ENCODE data around the gene PRRT2.
"Not testable (repeated sequence)": the region's sequence is repeated elsewhere in the genome, so short reads cannot be mapped to it uniquely, and the experiment has no call there.

Gene PRRT2

DNA sequence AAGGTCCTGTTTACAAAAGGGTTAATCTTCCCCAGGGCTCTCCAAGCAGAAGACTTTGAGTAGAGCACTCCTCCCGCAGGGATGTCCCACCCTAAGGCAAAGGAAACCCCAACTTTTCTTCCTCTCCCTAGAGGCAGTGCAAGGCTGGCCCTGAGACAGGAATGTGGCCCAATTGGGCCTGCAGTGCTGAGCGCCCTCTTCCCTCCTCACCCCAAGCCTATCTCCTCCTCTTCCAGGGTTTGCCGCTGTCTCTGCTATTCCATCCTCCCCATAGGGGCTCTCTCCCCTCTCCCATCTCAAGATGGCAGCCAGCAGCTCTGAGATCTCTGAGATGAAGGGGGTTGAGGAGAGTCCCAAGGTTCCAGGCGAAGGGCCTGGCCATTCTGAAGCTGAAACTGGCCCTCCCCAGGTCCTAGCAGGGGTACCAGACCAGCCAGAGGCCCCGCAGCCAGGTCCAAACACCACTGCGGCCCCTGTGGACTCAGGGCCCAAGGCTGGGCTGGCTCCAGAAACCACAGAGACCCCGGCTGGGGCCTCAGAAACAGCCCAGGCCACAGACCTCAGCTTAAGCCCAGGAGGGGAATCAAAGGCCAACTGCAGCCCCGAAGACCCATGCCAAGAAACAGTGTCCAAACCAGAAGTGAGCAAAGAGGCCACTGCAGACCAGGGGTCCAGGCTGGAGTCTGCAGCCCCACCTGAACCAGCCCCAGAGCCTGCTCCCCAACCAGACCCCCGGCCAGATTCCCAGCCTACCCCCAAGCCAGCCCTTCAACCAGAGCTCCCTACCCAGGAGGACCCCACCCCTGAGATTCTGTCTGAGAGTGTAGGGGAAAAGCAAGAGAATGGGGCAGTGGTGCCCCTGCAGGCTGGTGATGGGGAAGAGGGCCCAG, 1.0 kb downstream of the PRRT2 start:
- no peak for DNase-seq

DNA sequence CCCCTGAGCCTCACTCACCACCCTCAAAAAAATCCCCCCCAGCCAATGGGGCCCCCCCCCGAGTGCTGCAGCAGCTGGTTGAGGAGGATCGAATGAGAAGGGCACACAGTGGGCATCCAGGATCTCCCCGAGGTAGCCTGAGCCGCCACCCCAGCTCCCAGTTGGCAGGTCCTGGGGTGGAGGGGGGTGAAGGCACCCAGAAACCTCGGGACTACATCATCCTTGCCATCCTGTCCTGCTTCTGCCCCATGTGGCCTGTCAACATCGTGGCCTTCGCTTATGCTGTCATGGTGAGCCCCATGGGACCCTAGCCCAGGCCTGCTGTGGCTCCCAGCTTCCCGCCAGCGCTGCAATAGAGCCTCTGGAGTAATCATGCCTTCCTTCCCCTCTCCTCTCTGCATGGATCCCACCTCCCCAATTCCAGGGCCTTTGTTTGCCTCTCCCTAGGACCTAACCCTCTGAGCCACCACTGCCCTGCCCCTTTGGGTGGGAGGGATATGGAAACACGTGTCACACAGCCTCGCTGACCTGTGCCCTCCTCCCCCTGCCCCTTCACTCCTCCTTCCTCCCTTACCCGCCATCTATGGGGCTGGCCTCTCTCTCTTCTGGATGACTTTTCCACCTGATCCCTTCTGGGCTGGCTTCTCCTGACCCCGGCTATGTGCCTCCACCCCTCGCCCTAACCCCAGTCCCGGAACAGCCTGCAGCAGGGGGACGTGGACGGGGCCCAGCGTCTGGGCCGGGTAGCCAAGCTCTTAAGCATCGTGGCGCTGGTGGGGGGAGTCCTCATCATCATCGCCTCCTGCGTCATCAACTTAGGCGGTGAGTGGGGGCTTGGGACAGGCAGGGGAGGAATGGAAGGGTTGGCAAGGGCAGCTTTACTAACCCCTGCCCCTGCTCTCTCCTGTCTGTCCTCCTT, 1.9 kb downstream of the PRRT2 start:
- DNase-seq: no peak

DNA sequence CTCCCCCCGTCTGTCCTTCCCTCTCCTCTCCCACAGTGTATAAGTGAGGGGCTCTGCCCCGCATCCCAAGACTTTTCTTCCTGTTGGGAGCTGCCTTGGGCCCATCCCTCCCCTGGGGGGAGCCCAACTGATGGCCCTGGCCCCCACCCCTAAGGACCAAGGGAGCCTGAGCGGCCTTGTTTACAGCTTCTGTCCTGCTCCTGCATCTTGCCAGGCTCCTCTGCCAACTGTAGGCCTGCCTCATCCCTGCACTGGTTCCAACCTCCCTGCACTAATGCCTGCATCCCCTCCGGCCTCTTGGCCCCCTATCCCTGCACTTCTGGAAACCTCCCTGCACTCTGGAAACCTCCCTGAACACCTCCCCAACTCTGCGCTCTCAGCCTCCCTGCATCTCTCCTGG, 2.6 kb downstream of the PRRT2 start:
- no peak for DNase-seq

DNA sequence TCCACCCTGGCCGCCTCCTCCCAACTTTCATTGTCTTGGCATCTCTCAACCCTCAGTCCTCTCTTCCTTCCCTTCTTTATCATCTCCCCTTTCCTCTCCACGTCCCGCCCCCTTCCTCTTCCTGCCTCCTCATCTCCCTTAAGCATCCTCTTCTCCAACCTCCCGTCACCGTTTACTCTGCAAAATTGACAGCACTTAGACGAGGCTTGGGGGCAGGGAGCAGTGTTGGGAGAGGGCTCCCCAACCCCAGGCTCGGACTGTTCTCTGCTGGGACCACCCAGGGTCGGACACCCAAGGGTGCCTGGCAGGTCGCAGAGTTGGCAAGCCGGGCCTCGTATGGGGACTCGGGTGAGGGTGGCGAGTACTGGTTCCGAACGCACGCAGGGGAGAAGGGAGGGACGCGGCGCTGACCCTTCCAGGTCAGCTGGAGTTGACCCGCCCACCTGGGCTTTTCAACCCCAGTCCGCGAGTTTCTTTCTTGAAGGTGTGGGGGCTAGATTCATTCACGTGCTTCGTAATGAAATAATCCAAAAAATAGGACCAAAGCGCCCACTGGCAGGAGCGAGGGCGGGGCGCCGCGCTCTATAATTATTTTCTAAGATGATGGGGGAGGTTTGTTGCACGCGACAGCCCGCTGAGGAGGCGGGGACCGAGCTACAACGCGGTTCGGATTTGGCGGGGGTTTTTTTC, 3.2 kb downstream of the PRRT2 start:
- DNase-seq: no peak

DNA sequence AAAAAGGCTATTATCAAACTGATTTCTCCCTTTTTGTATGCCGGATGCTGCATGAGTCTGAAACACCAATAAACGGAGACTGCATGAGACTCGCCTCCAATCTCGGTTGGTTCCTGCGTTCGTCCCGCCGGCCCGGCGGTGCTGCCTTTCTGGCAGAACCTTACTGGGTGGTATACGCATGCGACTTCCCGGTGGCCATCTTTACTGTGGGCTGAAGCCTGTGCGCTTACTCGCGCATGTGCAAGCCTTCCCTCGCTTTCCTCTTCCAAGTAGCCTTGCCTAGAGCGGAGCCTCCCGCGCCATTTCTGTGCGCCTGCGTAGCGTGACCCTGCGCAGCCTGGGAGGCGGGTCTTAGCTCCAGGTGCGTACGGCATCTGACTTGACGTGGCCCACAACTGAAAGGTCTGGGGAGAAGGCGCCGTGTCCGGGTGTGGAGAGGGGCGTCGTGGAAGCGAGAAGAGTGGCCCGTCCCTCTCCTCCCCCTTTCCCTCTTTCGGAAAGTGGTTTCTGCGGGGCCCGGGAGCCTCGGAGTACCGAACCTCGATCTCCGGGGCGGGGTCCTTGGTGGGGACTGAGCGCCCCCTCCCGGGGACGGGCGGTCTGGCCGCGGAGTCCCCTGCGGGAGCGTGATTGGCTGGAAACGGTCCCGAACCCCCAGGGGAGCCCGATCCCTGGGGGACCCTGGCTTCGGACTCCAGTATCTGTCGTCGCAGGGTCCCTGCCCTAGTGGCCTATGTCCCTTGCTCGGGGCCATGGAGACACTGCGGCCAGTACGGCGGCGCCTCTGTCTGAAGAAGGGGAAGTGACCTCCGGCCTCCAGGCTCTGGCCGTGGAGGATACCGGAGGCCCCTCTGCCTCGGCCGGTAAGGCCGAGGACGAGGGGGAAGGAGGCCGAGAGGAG, 4.0 kb downstream of the PRRT2 start, which contains the start of gene PAGR1:
TSS of gene PAGR1 (plus strand) at position 360 of the 901 bp plus-strand sequence. CDS start at position 734, 374 bp downstream.
- DNase-seq: peak; percentile 98

DNA sequence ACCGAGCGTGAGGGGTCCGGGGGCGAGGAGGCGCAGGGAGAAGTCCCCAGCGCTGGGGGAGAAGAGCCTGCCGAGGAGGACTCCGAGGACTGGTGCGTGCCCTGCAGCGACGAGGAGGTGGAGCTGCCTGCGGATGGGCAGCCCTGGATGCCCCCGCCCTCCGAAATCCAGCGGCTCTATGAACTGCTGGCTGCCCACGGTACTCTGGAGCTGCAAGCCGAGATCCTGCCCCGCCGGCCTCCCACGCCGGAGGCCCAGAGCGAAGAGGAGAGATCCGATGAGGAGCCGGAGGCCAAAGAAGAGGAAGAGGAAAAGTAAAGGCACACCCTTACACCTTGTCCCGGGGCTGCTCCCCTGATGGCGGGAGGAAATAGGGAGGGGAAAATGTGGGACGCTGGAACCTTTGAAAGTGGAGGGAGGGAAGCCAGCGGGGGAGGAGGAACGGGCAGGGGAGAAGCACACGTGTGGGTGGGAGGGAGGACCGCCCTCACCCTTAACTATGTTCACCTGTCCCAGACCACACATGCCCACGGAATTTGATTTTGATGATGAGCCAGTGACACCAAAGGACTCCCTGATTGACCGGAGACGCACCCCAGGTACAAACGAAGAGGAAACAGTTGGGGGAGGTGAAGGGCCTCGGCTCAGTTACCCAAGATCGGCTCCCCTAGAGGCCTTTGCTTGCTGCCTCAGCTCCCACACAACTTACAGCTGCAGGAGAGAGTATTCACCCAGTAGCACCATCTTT, 4.9 kb downstream of the PRRT2 start:
- DNase-seq: peak; percentile 79

DNA sequence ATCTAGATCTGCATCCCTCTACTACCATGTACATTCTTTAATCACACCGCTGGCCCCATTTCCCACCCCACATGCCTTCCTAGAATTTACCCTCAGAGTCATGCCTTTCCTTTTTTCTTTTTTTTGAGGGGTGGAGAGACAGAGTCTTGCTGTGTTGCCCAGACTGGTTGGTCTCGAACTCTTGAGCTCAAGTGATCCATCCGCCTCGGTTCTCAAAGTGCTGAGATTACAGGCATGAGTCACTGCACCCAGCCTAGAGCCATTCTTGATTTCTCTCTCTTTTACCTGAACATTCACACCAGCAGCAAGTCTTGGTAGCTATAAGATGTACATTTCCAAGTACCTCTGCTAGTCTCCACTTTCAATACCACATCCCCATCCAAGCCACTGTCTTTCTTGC, 6.1 kb downstream of the PRRT2 start:
- DNase-seq: no peak

DNA sequence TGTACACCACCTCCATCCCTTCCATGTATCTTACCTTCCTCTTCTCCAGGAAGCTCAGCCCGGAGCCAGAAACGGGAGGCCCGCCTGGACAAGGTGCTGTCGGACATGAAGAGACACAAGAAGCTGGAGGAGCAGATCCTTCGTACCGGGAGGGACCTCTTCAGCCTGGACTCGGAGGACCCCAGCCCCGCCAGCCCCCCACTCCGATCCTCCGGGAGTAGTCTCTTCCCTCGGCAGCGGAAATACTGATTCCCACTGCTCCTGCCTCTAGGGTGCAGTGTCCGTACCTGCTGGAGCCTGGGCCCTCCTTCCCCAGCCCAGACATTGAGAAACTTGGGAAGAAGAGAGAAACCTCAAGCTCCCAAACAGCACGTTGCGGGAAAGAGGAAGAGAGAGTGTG, 7.5 kb downstream of the PRRT2 start:
- no peak for DNase-seq

DNA sequence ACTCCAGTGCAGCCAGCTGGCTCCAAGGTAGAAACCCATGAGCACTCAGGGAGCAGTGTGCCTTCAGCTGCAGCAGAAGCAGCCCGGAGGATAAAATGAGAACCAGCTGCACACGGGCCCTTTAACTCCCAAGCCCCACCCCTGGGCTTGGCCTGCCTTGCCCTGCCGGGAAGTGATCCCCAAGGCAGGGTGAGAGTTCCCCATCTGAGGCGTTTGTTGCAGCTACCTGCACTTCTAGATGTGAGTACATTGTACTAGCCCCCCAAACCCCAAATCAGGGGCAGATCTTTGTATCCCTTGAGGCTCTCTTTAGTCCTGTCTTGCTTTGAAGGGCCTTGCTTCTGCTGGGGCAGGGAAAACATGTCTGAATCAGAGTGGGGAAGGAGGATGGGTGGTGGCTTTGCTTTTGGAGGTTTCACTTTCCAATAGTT, 8.3 kb downstream of the PRRT2 start, which contains the start of gene MVP:
TSS of gene MVP (plus strand) at position 192 of the 431 bp plus-strand sequence. CDS start 10,088 bp downstream, outside the sequence.
- DNase-seq: peak; percentile 71

DNA sequence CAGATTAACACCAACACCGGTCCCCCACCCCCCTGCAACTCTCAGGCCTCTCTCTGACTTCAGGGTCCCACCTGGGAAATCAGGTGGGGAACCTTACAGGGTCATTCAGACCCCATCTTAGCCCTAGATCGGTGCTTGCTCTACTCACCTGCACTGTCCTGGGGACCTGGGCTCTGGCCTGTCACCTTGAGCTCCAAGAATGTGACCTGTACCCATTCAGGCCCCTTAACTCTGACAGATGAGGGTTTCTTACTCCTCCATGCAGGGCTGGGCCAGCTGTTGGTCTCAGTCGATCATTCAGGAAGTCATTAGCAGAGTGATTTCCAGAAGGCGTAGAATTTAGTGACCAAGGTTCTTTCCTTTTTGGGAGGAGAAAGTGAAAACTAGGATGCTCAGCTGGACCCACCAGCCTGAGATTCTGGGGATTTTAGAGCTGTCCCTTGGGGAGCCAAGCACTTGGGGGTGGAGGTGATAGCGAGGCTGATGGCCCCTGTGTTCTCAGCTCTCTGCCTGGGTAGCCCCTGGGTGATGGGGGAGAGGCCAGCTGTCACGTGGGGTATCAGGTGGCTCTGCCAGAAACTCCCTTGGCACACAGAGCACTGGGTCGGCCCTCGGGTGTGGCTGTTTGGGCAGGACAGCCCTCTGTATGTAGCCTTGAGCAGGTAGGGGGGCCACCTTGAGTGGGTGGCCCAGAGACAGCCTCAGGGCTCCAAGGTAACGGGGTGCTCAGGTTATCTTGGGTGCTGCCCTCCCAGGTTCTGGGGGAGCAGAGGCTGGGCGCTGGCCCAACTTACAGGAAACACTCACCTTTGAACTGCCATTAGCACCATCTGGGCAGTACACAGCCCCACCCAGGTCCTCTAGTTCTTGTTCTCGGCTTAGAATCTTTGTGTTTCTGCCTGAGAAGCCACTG, 9.0 kb downstream of the PRRT2 start:
- DNase-seq: peak; percentile 68

DNA sequence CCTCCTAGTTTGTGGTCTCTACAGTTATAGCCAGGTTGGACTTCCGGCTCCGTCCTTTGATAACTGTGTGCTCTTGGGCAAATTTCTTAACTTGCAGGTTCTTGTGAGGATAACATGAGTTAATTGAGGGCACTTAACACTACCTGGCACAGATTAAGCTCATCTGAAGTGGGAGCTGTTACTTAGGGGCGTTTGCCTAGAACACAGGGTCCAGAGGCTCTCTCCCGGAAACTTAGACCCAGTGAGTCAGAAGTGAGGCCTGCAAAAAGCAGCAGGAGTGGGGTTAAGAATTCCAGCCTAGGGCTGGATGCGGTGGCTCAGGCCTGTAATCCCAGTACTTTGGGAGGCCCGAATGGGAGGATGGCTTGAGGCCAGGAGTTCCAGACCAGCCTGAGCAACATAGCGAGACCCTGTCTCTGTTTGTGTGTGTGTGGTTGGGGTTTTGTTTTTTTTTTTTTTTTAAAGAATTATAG, 9.7 kb downstream of the PRRT2 start:
- peak; percentile 93 for DNase-seq

DNA sequence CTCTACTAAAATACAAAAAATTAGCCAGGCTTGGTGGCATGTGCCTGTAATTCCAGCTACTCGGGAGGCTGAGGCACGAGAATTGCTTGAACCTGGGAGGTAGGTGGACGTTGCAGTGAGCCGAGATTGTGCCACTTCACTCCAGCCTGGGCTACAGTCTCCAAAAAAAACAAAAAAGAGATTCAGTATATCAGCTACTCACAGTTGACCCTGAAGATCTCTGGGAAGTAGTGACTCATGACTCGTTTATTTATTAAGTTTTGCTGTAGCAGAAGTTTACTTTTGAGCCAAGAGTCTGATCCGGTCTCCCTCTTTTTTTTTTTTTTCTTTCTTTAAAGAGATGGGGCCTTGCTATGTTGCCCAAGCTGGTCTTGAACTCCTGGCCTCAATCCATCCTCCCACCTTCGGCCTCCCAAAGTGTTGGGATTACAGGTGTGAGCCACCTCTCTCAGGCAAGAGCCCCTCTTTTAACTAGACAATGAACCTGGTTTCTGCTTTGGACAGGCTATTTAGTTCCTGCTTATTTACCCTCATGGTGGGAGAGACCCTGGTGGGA, 12.7 kb downstream of the PRRT2 start:
- peak; percentile 67 for DNase-seq

DNA sequence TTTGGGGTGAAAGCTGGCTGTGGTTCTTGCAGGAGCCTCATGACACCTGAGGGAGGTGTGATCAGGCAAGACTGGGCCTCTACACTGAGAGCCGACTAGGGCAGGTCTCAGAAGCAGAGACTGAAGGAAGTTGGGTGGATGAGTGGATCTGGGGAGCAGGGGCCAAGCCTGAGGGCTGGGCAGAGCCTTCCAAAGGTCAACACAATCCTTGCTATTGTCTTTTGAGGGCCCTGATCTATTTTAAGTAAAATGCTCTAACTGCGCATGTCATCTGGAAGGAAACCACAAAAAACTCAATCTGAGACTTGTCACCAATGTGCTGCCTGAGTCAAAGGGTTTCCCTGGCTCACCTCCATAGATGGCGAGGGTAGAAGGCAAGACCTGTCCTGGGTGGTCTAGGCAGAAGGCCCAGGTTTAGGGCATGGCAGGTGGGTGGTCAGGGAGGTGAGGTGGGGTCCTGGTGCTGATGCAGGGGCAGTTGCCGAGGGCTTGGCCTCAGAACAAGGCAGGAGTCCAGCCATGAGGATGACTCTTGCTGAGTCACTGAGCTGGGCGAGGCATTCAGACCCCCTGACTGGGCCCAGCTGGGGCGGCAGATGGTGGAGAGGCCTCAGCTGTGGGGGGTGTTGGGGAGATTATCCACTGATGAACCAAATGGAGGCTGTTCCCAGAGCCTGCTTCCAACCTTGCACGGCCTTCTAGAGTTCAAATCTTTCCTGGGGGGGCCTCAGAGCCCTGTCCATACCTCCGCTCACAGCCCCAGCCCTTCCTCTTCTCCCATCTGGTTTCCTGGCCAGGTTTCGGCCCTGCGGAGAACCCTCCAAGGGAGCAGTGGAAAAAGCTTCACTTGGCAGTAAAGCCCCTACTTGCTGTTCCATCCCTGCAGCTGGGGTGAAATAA, 13.4 kb downstream of the PRRT2 start:
- DNase-seq: peak; percentile 59

DNA sequence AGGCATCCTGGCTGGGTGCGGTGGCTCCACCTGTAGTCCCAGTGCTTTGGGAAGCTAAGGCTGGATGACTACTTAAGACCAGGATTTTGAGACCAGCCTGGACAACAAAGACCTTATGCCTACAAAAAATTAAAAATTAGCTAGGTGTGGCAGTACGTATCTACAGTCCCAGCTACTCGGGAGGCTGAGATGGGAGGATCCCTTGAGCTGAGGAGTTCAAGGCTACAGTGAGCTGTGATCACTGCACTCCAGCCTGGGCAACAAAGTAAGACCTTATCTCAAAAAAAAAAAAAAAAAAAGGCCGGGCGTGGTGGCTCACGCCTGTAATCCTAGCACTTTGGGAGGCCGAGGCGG, 14.3 kb downstream of the PRRT2 start:
- DNase-seq: no peak

DNA sequence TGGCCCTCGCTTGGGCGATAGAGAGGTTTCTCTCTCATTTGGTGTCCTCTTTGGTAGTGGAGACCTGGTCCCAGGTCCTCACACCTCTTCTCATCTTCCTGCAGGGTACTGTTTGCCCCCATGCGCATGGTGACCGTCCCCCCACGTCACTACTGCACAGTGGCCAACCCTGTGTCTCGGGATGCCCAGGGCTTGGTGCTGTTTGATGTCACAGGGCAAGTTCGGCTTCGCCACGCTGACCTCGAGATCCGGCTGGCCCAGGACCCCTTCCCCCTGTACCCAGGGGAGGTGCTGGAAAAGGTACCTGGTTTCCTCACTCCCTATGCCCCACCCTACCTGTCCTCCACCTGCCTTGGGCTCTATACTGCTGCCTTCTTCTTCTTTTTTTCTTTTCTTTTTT, 18.8 kb downstream of the PRRT2 start:
- DNase-seq: no peak

DNA sequence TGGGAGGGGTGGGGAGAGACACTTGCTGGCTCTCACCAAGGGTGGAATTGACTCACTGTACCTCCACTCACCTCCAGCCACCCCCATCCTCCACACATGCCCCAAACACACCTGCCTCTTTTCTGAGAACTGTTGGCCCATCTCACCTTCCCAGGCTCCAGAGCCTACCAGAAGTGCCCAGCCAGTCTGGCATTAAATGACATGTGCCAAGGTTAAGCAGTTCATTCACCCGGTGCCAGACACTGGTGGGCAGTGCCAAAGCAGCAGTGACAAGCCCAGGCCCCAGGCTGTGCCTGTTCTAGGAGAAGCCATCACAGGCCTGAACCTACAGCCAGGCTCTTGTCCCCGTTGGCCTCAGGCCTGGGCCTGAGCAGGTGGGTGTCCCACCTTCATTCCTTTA, 19.5 kb downstream of the PRRT2 start:
- no peak for DNase-seq

DNA sequence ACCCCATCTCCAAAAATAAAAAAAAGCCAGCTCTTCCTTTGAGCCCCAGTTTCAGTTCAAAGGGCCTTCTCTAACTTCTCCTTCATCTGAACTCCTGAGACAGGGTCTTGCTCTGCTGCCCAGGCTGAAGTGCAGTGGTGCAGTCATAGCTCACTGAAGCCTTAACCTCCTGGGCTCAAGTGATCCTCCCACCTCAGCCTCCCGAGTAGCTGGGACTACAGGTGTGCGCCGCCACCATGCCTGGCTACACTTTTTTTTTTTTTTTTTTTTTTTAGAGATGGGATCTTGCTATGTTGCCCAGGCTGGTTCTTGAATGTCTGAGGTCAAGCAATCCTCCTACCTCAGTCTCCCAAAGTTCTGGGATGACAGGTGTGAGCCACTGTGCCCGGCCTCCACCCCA, 21.2 kb downstream of the PRRT2 start:
- not testable (repeated sequence) for DNase-seq

DNA sequence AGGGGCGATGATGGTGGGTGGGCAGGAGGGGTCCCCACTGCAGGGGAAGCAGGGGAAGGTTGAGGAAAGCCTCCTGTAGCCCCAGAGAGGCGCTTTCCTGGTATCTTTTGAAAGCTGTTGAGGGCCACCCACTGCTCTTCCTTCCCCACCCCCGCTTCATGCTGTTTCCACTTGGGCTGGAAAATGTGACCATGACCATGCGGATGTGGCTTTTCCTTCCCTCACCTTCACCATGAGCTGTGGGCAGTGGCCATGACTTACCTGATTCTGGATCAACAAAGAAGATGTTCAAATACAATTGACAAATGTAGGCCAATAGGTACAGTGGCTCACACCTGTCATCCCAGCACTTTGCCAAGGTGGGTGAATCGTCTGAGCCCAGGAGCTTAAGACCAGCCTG, 22.1 kb downstream of the PRRT2 start:
- DNase-seq: no peak

Measured in NCI-H226 (cell line).